Measurements from ENCODE around the gene TSHZ3. TPM values are rescaled to one million over a fixed set of nuclear protein-coding genes. Genes with fewer than 3 reads are reported as not detected.

The TSHZ3 gene
- total RNA-seq, 4 donors from 2014 or later: 4.9 to 8.1 (median 7.5) TPM

- TF ChIP-seq, protein P1, sequence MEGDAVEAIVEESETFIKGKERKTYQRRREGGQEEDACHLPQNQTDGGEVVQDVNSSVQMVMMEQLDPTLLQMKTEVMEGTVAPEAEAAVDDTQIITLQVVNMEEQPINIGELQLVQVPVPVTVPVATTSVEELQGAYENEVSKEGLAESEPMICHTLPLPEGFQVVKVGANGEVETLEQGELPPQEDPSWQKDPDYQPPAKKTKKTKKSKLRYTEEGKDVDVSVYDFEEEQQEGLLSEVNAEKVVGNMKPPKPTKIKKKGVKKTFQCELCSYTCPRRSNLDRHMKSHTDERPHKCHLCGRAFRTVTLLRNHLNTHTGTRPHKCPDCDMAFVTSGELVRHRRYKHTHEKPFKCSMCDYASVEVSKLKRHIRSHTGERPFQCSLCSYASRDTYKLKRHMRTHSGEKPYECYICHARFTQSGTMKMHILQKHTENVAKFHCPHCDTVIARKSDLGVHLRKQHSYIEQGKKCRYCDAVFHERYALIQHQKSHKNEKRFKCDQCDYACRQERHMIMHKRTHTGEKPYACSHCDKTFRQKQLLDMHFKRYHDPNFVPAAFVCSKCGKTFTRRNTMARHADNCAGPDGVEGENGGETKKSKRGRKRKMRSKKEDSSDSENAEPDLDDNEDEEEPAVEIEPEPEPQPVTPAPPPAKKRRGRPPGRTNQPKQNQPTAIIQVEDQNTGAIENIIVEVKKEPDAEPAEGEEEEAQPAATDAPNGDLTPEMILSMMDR (IDR thresholded peaks at IDR 0.05; ENCODE audit: low read depth): no peak
Observed at GRCh38 chr19:31372246-31372781, 23.1 kb upstream of the TSHZ3 start.

- TF ChIP-seq, protein P1 (IDR thresholded peaks at IDR 0.05; ENCODE audit: low read depth): no peak
Observed at GRCh38 chr19:31370216-31370615, 21.0 kb upstream of the TSHZ3 start.

DNA sequence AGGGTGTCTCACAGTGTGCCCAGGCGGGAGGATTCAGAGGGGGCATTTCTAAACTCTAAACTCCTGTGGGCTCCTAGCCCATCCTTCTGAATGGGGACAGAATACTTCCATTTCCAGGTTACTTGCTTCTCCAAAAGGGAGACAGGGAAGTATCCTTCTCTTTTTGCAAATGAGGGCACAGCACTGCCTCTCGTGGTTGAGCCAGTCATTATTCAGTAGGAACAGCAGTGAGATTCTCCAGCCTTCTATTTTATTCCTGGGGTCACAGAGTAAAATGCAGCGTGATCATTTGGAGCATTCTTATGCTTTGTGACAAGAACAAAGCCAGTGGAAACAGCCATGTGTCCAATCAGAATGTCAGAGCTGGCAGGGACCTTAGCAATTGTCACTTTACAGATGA is 15.7 kb upstream of the TSHZ3 start:
- TF ChIP-seq, protein P1 (IDR thresholded peaks at IDR 0.05; ENCODE audit: low read depth): no peak

GRCh38 chr19:31361728-31362127 is 12.5 kb upstream of the TSHZ3 start:
- TF ChIP-seq, protein P1 (IDR thresholded peaks at IDR 0.05; ENCODE audit: low read depth): no peak

- TF ChIP-seq, protein P1 (IDR thresholded peaks at IDR 0.05; ENCODE audit: low read depth): no peak
Observed at GRCh38 chr19:31357315-31357673, 8.1 kb upstream of the TSHZ3 start.

- TF ChIP-seq, protein P1 (IDR thresholded peaks at IDR 0.05; ENCODE audit: low read depth): no peak
Observed at GRCh38 chr19:31356587-31357314, 7.5 kb upstream of the TSHZ3 start.

DNA sequence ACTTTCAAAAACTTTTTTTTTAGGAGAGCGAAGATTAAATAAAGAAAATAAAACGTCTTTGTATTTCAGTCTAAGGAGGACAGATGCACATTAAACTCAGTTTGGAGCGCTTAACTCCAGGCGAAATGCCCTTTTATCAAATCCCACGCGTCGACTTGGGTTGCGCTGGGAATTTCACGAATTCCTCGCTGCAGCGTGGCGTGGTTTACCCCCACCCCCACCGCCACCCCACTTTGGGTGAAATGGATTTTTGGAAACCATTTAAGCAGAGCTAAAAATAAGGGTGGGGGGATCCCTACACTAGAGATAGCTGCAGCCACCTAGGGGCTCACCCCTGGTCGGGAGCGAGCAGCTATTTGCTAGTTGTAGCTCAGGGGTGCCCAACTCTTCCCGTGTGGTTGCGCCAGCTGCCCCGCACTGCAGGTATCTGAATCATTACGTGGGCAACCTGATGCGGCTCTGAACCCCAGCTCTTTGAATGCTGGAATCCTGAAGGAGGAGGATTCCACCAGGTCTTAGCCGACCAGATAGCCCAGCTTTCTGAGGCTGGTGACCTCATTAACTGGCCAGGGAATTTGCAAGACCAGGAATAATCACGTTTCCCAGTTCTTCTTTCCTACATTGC is 6.5 kb upstream of the TSHZ3 start:
- TF ChIP-seq, protein P1 (IDR thresholded peaks at IDR 0.05; ENCODE audit: low read depth): no peak
